HG02610 (cell line): ENCODE data around the gene CCDC93.

ENCODE experiments used
- ATAC-seq: cut with Tn5 transposase; IDR thresholded peaks from one replicate; pipeline ENCODE4 v1.9.1; 2021; ENCODE audit warnings: mild to moderate bottlenecking, moderate library complexity; ENCODE audit not compliant: unreplicated experiment

CCDC93 gene

GRCh38 chr2:117994729-117995128 is 19.1 kb downstream of the CCDC93 start:
- no peak for ATAC-seq

GRCh38 chr2:117989854-117990438 is 23.9 kb downstream of the CCDC93 start:
- ATAC-seq, result no peak

GRCh38 chr2:117987121-117987520 is 26.7 kb downstream of the CCDC93 start:
- ATAC-seq, result no peak

- ATAC-seq, result no peak
Observed at GRCh38 chr2:117985092-117985491, 28.8 kb downstream of the CCDC93 start.

GRCh38 chr2:117984208-117984607 is 29.7 kb downstream of the CCDC93 start:
- no peak for ATAC-seq

- no peak for ATAC-seq
Observed at GRCh38 chr2:117983040-117983439, 30.8 kb downstream of the CCDC93 start.

GRCh38 chr2:117982376-117983033 is 31.4 kb downstream of the CCDC93 start:
- ATAC-seq, result no peak

- ATAC-seq, result no peak
Observed at GRCh38 chr2:117981810-117982209, 32.1 kb downstream of the CCDC93 start.

GRCh38 chr2:117980783-117981676 is 32.8 kb downstream of the CCDC93 start:
- ATAC-seq, result no peak

- no peak for ATAC-seq
Observed at GRCh38 chr2:117979911-117980701, 33.8 kb downstream of the CCDC93 start.

- no peak for ATAC-seq
Observed at GRCh38 chr2:117977696-117978095, 36.2 kb downstream of the CCDC93 start.

GRCh38 chr2:117976581-117976980 is 37.3 kb downstream of the CCDC93 start:
- no peak for ATAC-seq

- ATAC-seq, result no peak
Observed at GRCh38 chr2:117973498-117974082, 40.3 kb downstream of the CCDC93 start.

- no peak for ATAC-seq
Observed at GRCh38 chr2:117972476-117973123, 41.3 kb downstream of the CCDC93 start.

GRCh38 chr2:117968722-117969121 is 45.1 kb downstream of the CCDC93 start:
- no peak for ATAC-seq

GRCh38 chr2:117967977-117968718 is 45.7 kb downstream of the CCDC93 start:
- peak; percentile 55 for ATAC-seq

- no peak for ATAC-seq
Observed at GRCh38 chr2:117963446-117963845, 50.4 kb downstream of the CCDC93 start.

GRCh38 chr2:117961201-117961600 is 52.7 kb downstream of the CCDC93 start:
- ATAC-seq, result no peak

GRCh38 chr2:117960231-117960630 is 53.6 kb downstream of the CCDC93 start:
- no peak for ATAC-seq
